Neural progenitor cell (in vitro differentiated cells): ENCODE data around the gene TRABD2B.

Experiments
- CTCF ChIP-seq: fragments of 200-600 bp; sonication (generic); IDR thresholded peaks from 2 replicates; pipeline ENCODE4 v1.5.1; 2017; ENCODE audit warnings: antibody characterized with exemption, mild to moderate bottlenecking
- EZH2 ChIP-seq: fragments of 200-600 bp; sonication (generic); IDR thresholded peaks from 2 replicates; pipeline ENCODE4 v1.6.1; 2017; ENCODE audit warnings: antibody characterized with exemption, mild to moderate bottlenecking, moderate library complexity
- EZH2phosphoT487 ChIP-seq: fragments of 200-600 bp; sonication (generic); IDR thresholded peaks from 2 replicates; pipeline ENCODE4 v1.6.1; 2017; ENCODE audit warnings: antibody characterized with exemption

GRCh38 chr1:47907177-47907528 lies 90.0 kb downstream of the TRABD2B start:
- TF ChIP-seq CTCF (no peak), EZH2phosphoT487 (no peak), EZH2 (no peak)
